Colonic mucosa (tissue), 4 donors: ENCODE measurements around the gene PPM1F. TPM values are rescaled to one million over a fixed set of nuclear protein-coding genes. Genes with fewer than 3 reads are reported as not detected.

Experiments
- DNase-seq: peaks from one replicate; pipeline ENCODE4 v3.0.0-alpha.2; 2020
- H3K27ac ChIP-seq: fragments of 200-600 bp; one replicate; pipeline ENCODE4 v1.8.0; 2021
- H3K27me3 ChIP-seq: fragments of 200-600 bp; one replicate; pipeline ENCODE4 v1.8.0; 2021
- H3K36me3 ChIP-seq: fragments of 200-600 bp; one replicate; pipeline ENCODE4 v1.8.0; 2021
- H3K4me1 ChIP-seq: fragments of 200-600 bp; one replicate; pipeline ENCODE4 v1.8.0; 2021; ENCODE audit warnings: mild to moderate bottlenecking
- H3K4me3 ChIP-seq: fragments of 200-600 bp; one replicate; pipeline ENCODE4 v1.8.0; 2021
- H3K9ac ChIP-seq, 2 donors: one replicate each; pipeline ENCODE4 v1.7.0; 2013; ENCODE audit warnings: control low read depth in 2 of 2, low read depth in 2 of 2, low read length in 2 of 2
- H3K9me3 ChIP-seq: fragments of 200-600 bp; one replicate; pipeline ENCODE4 v1.8.0; 2021
- intact Hi-C: fragments of 100-400 bp; cut with DNase I; formaldehyde crosslinking; loops from one replicate; pipeline ENCODE4 v1.14.1; 2022
- total RNA-seq, 2 donors: library from RNA; stranded (reverse); fragmentation: NEBNext Ultra II Directional in 1 of 2; extraction: Animal tissue kit (Norgen Biotek cat#: 25700) in 1 of 2; gene quantifications; one replicate each; pipeline ENCODE4 v1.2.1, GENCODE V29; 2021
- TF ChIP-seq, protein P1 (sequence below): fragments of 200-600 bp; IDR thresholded peaks from one replicate; pipeline ENCODE4 v1.8.0; 2022; ENCODE audit warnings: antibody characterized with exemption, mild to moderate bottlenecking
- donor health status: healthy.
- donor health status: DM: no; HTN: no; CAD: no.
- donor health status: DM: no; HTN: no; CAD: no.

PPM1F gene
- total RNA-seq, 2 donors from 2014 or later = 9.5 to 15.3 TPM

DNA sequence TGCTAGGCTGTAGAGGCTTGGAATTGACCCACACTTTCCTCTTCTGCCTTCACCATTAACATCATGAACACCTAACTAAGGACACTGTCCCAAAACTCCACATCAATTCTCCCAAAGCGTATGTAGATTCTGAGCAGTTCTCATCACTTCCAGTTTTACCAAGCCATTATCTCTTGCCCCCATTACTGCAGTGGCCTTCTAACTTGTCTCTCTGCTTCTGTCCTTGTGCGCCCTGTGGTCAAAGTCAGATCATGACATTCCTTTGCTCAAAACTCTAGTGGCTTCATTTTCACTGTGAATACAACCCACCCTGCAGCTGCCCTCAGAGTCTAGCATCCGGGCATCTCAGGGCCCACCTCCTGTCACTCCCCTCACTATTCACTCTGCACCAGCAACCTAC, 43.0 kb upstream of the PPM1F start:
- H3K9me3 ChIP-seq = no peaks in the 10 kb centered on the region
- TF ChIP-seq, protein P1, sequence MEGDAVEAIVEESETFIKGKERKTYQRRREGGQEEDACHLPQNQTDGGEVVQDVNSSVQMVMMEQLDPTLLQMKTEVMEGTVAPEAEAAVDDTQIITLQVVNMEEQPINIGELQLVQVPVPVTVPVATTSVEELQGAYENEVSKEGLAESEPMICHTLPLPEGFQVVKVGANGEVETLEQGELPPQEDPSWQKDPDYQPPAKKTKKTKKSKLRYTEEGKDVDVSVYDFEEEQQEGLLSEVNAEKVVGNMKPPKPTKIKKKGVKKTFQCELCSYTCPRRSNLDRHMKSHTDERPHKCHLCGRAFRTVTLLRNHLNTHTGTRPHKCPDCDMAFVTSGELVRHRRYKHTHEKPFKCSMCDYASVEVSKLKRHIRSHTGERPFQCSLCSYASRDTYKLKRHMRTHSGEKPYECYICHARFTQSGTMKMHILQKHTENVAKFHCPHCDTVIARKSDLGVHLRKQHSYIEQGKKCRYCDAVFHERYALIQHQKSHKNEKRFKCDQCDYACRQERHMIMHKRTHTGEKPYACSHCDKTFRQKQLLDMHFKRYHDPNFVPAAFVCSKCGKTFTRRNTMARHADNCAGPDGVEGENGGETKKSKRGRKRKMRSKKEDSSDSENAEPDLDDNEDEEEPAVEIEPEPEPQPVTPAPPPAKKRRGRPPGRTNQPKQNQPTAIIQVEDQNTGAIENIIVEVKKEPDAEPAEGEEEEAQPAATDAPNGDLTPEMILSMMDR = no peak

DNA sequence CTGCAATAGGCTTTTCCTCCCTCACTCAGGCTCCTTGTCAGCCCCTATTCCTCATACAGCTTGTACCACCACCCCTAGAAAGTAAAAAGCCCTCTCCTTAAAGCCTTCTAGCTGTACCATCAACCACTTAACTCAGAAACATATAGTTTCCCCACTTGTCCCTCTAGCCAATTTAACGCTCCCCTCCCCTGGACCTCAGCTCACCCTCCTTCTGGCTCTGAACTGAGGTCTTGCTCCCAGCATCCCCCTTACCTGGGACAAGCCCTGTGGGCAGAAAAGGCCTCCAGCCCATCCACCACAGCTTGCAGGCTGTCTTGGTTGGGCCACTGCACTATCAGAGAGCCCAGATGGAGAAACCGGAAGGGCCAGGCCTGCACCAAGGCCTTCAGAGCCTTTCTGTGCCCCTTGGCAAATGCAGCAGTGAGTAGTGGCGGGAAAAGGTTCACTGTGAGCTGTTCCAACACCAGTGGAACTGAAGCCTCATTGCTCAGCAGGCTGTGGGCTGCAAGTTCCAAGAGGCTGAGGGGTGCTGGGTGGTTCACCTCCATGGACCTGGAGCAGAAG, 42.3 kb upstream of the PPM1F start:
- intact Hi-C loops = no loop called here

More for the DNA sequence above, 43.0 kb upstream of the PPM1F start:
- DNase-seq = no peak
- Histone ChIP-seq H3K27ac (no peak overlapping the region), H3K4me1 (no peaks in the 10 kb centered on the region), H3K9ac (no peak overlapping the region), H3K27me3 (no peaks in the 10 kb centered on the region), H3K36me3 (no peaks in the 10 kb centered on the region), H3K4me3 (no peak overlapping the region)
- intact Hi-C loops = no loop called here

DNA sequence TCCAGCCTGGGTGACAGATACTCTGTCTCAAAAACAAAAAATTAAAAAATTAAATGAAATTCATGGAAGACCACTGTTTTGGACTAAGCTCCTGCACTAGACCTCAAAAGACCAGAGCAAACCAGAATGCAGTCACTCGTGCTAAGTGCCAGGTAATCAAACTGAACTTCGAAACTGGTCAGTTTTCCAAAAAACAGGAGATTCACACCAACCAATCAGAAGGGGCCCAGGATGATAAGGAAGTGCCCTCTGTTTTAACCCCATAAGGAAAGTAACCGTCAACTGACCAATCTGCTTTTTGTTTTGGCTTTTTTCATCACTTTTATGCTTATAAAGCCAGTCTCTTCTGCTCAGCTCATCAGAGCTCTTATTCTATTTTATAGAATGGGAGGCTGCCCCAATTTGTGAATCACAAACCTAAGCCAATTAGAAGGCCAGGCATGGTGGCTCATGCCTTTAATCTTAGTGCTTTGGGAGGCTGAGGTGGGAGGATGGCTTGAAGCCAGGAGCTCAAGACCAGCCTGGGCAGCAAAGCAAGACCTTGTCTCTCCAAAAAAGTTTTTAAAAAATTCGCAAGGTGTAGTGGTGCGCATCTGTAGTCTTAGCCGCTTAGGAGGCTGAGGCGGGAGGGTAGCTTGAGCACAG, 40.1 kb upstream of the PPM1F start:
- TF ChIP-seq, protein P1 = no peak
- no peaks in the 10 kb centered on the region for H3K36me3 ChIP-seq
- no peak overlapping the region for H3K27ac ChIP-seq

More for the DNA sequence above, 42.3 kb upstream of the PPM1F start:
- no peaks in the 10 kb centered on the region for H3K9me3 ChIP-seq
- H3K4me1 ChIP-seq = no peaks in the 10 kb centered on the region
- H3K27me3 ChIP-seq = no peaks in the 10 kb centered on the region
- TF ChIP-seq, protein P1 = no peak
- DNase-seq = no peak
- H3K4me3 ChIP-seq = no peak overlapping the region
- H3K36me3 ChIP-seq = no peaks in the 10 kb centered on the region
- H3K27ac ChIP-seq = no peak overlapping the region
- no peak overlapping the region for H3K9ac ChIP-seq

DNA sequence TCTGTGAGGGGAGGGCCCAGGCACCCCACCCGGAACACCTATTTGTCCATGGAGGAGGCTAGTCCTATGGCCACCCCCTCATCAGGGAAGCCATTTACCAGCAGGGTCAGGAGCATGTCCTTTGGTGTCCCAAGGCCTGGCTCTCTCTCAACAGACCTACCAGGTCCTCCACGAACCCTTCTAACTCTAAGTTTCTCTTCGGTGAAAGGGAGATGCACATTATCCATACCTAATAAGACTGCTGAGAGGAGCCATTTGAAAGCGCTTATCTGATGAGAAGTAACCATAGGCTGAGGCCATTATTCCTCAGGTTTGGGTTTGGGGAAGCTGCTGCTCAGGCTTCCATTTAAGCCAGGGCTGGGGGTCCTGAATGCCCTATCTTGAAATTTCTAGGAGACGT, 39.1 kb upstream of the PPM1F start:
- no peaks in the 10 kb centered on the region for H3K27me3 ChIP-seq
- H3K4me1 ChIP-seq = no peaks in the 10 kb centered on the region
- no peak overlapping the region for H3K27ac ChIP-seq
- no peak overlapping the region for H3K4me3 ChIP-seq
- no peak overlapping the region for H3K9ac ChIP-seq
- H3K36me3 ChIP-seq = no peaks in the 10 kb centered on the region
- intact Hi-C loops = no loop called here
- DNase-seq = no peak
- TF ChIP-seq, protein P1 = no peak
- H3K9me3 ChIP-seq = no peaks in the 10 kb centered on the region

More for the DNA sequence above, 40.1 kb upstream of the PPM1F start:
- Histone ChIP-seq H3K27me3 (no peaks in the 10 kb centered on the region), H3K4me1 (no peaks in the 10 kb centered on the region), H3K9me3 (no peaks in the 10 kb centered on the region), H3K4me3 (no peak overlapping the region), H3K9ac (no peak overlapping the region)
- DNase-seq = no peak
- intact Hi-C loops = no loop called here

DNA sequence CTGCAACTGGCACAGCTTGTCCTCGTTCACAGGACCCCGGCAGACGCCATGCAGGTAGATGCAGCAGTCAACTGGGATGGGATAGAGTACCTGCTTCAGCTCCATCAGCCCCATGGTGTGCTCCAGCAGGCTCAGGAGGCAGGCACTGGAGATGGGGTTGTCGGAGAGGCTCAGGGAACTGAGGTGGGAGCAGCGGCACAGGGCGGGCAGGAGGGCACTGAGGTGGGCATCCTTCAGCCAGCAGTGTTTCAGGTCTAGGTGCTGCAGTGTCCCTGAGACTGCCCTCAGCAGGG, 38.6 kb upstream of the PPM1F start:
- no peak for DNase-seq
- Histone ChIP-seq H3K27me3 (no peaks in the 10 kb centered on the region), H3K36me3 (no peaks in the 10 kb centered on the region), H3K9ac (no peak overlapping the region), H3K27ac (no peak overlapping the region), H3K4me1 (no peaks in the 10 kb centered on the region), H3K9me3 (no peaks in the 10 kb centered on the region), H3K4me3 (no peak overlapping the region)
- intact Hi-C loops = no loop called here
- TF ChIP-seq, protein P1 = no peak
